ENCODE measurements around the gene NFS1.

DNA sequence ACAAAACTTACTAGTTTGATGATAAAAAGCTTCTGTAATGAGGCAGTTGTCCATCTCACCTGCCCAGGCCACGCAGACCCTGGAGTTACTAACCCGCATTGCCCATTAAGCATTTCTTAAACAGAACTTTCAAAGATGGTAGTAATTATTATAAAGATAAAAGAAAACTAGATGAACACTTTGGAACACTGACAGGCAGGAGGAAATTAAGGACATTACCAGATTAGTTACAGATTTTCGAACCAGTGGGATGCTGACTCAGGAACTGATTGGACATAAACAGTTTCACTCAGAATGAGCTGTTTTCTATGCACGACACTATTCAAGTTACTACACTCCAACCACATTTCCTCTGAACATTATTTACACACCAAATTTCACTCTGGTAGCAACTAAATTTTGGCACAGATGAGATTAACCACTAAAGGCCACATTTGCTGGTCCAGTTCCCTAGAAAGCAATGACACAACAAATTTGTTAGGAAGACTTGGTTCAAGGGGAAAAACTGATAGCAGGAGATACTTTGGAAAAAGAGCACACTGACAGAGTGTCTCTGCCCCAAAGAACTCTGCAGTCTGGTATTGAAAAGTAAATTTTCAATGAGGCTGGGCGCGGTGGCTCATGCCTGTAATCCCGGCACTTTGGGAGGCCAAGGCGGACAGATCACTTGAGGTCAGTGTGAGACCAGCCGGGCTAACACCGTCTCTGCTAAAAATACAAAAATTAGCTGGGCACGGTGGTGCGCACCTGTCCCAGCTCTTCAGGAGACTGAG, 3.1 kb upstream of the NFS1 start:
- no peak for TF ChIP-seq CTCF (IDR thresholded peaks at IDR 0.05)
- TF ChIP-seq RCOR1 (IDR thresholded peaks at IDR 0.05; ENCODE audit: low read depth, low read length) = no peak
- TF ChIP-seq, protein P1, sequence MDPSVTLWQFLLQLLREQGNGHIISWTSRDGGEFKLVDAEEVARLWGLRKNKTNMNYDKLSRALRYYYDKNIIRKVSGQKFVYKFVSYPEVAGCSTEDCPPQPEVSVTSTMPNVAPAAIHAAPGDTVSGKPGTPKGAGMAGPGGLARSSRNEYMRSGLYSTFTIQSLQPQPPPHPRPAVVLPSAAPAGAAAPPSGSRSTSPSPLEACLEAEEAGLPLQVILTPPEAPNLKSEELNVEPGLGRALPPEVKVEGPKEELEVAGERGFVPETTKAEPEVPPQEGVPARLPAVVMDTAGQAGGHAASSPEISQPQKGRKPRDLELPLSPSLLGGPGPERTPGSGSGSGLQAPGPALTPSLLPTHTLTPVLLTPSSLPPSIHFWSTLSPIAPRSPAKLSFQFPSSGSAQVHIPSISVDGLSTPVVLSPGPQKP (IDR thresholded peaks at IDR 0.05; ENCODE audit: low read depth, low read length) = no peak
- no peak for TF ChIP-seq RFX5 (IDR thresholded peaks at IDR 0.05)
- no peak for TF ChIP-seq NFE2L2 (conservative IDR thresholded peaks at IDR 0.05; ENCODE audit: low read length)
- TF ChIP-seq PHF8 (IDR thresholded peaks at IDR 0.05; ENCODE audit: borderline replicate concordance, low read depth) = no peak
- TF ChIP-seq HMGXB4 (CRISPR knock-in tag; IDR thresholded peaks at IDR 0.05; ENCODE audit: borderline replicate concordance) = no peak
- no peak for TF ChIP-seq MAX (IDR thresholded peaks at IDR 0.05)
- TF ChIP-seq ZC3H11A (IDR thresholded peaks at IDR 0.05) = no peak
- TF ChIP-seq EHMT2 (IDR thresholded peaks at IDR 0.05; ENCODE audit: low read depth) = no peak
- no peak for TF ChIP-seq MAZ (IDR thresholded peaks at IDR 0.05; ENCODE audit: borderline replicate concordance, low read depth, low read length)
- TF ChIP-seq, protein P2, sequence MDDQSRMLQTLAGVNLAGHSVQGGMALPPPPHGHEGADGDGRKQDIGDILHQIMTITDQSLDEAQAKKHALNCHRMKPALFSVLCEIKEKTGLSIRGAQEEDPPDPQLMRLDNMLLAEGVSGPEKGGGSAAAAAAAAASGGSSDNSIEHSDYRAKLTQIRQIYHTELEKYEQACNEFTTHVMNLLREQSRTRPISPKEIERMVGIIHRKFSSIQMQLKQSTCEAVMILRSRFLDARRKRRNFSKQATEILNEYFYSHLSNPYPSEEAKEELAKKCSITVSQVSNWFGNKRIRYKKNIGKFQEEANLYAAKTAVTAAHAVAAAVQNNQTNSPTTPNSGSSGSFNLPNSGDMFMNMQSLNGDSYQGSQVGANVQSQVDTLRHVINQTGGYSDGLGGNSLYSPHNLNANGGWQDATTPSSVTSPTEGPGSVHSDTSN (IDR thresholded peaks at IDR 0.05) = no peak
